ENCODE results near the gene COBLL1.

- TF ChIP-seq CTCF (IDR thresholded peaks at IDR 0.05) (no peak), POLR2A (IDR thresholded peaks at IDR 0.05) (no peak)
Measured at GRCh38 chr2:164823126-164823525, 18.5 kb downstream of the COBLL1 start.
